WERI-Rb-1 (cell line): ENCODE measurements around the gene SCYGR1.

Source experiments
- DNase-seq: peaks from one replicate; pipeline ENCODE4 v3.0.0-alpha.2; 2020
- H3K27ac ChIP-seq: fragments of 250-450 bp; sonication (Bioruptor Pico); 2 replicates; pipeline ENCODE4 v1.5.1; 2020; ENCODE audit warnings: mild to moderate bottlenecking, moderate library complexity
- H3K27me3 ChIP-seq: fragments of 250-450 bp; sonication (Bioruptor Pico); 2 replicates; pipeline ENCODE4 v1.5.1; 2021; ENCODE audit warnings: mild to moderate bottlenecking, low read depth, moderate library complexity; ENCODE audit not compliant: insufficient read depth, severe bottlenecking
- H3K36me3 ChIP-seq: fragments of 250-450 bp; sonication (Bioruptor Pico); 2 replicates; pipeline ENCODE4 v1.5.1; 2020; ENCODE audit warnings: mild to moderate bottlenecking, moderate library complexity
- H3K4me3 ChIP-seq: 2 replicates; pipeline ENCODE4 v1.5.1; 2011; ENCODE audit warnings: low read depth, mild to moderate bottlenecking, control low read depth, low read length
- H3K9me3 ChIP-seq: fragments of 250-450 bp; sonication (Bioruptor Pico); 2 replicates; pipeline ENCODE4 v1.5.1; 2021; ENCODE audit warnings: mild to moderate bottlenecking, moderate library complexity; ENCODE audit not compliant: severe bottlenecking
- CTCF ChIP-seq: IDR thresholded peaks from 2 replicates; pipeline ENCODE4 v1.5.1; 2011; ENCODE audit warnings: low read depth, mild to moderate bottlenecking, control low read depth, inconsistent platforms, low read length

Gene SCYGR1

GRCh38 chr2:227398684-227399670 lies 11.2 kb upstream of the SCYGR1 start:
- Histone ChIP-seq H3K4me3 (no peak overlapping the region), H3K27ac (no peak overlapping the region), H3K27me3 (no peaks in the 10 kb centered on the region), H3K36me3 (no peaks in the 10 kb centered on the region), H3K9me3 (no peaks in the 10 kb centered on the region)
- TF ChIP-seq CTCF = no peak
- no peak for DNase-seq

GRCh38 chr2:227397562-227397961 lies 9.8 kb upstream of the SCYGR1 start:
- Histone ChIP-seq H3K27ac (no peak overlapping the region), H3K36me3 (no peaks in the 10 kb centered on the region), H3K9me3 (no peaks in the 10 kb centered on the region), H3K27me3 (no peaks in the 10 kb centered on the region), H3K4me3 (no peak overlapping the region)
- TF ChIP-seq CTCF = no peak
- DNase-seq = no peak

- Histone ChIP-seq H3K9me3 (no peaks in the 10 kb centered on the region), H3K4me3 (no peak overlapping the region), H3K36me3 (no peaks in the 10 kb centered on the region), H3K27ac (no peak overlapping the region), H3K27me3 (no peaks in the 10 kb centered on the region)
- no peak for DNase-seq
- TF ChIP-seq CTCF = no peak
These were observed 7.8 kb upstream of the SCYGR1 start for GRCh38 chr2:227395556-227395955.

- no peak overlapping the region for H3K4me3 ChIP-seq
- H3K9me3 ChIP-seq = no peaks in the 10 kb centered on the region
- no peak overlapping the region for H3K27ac ChIP-seq
- DNase-seq = no peak
- H3K27me3 ChIP-seq = no peaks in the 10 kb centered on the region
- H3K36me3 ChIP-seq = no peaks in the 10 kb centered on the region
- TF ChIP-seq CTCF = no peak
These were observed 6.7 kb upstream of the SCYGR1 start for GRCh38 chr2:227394401-227394800.

- H3K4me3 ChIP-seq = no peak overlapping the region
- H3K36me3 ChIP-seq = no peaks in the 10 kb centered on the region
- TF ChIP-seq CTCF = no peak
- no peak overlapping the region for H3K27ac ChIP-seq
- no peaks in the 10 kb centered on the region for H3K27me3 ChIP-seq
- no peaks in the 10 kb centered on the region for H3K9me3 ChIP-seq
- no peak for DNase-seq
These were observed 2.9 kb upstream of the SCYGR1 start for GRCh38 chr2:227390468-227391256.
